Fibroblast of mammary gland (primary cell): ENCODE measurements around the gene XYLT1.
A peak's percentile ranks its signal among the peaks of the same experiment; 100 is the strongest.

Source experiments
- DNase-seq: peaks from one replicate; pipeline ENCODE4 v3.0.0-alpha.2; 2010; ENCODE audit warnings: low read depth
- H3K4me3 ChIP-seq: 2 replicates; pipeline ENCODE4 v1.5.1; 2011; ENCODE audit warnings: low read depth, mild to moderate bottlenecking, low read length, moderate library complexity; ENCODE audit not compliant: control insufficient read depth
- CTCF ChIP-seq: conservative IDR thresholded peaks from 2 replicates; pipeline ENCODE4 v1.5.1; 2011; ENCODE audit warnings: low read depth, low read length, inconsistent platforms; ENCODE audit not compliant: control insufficient read depth, insufficient read depth

Gene XYLT1

GRCh38 chr16:17101646-17102045 is 369.1 kb downstream of the XYLT1 start:
- DNase-seq, result peak; percentile 26

DNA sequence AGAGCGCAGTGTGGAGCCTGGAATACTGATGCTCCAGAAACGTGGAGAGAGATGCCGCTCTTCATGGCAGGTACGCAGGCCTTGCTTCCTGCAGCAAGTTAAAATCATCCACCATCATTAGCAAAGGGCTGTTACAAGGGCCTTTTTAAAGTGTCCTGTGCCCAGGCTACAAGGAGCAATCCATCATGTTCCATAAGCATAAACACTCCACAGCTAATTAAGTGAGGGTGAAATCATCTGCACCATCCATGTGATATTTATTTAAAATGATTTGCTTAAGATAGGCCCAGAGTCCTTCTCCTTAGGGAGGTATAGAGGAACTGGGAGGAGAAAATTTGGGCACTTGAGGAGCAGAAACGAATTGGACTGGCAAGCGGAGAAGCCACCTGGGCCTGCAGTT is 372.1 kb downstream of the XYLT1 start:
- H3K4me3 ChIP-seq, result no peak overlapping the region
- no peak for TF ChIP-seq CTCF
- no peak for DNase-seq

More at GRCh38 chr16:17101646-17102045, 369.1 kb downstream of the XYLT1 start:
- no peak overlapping the region for H3K4me3 ChIP-seq
- no peak for TF ChIP-seq CTCF

DNA sequence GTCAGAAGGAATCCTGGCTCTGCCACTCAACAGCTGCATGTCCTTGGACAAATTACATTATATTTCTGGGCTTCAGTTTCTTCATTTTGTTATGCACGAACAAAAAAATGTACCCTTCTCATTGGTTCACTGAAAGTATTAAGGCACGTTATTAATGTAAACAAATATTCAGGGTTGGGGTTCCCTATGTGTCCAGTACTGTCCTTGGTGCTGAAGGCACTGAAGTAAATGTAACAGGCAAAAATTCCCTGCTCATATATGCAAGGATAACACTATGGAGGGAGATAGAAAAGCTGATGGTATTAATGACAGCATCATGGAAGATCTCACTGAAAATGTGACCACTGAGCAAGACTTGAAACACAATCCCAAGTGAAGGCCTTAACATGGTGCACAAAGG is 386.6 kb downstream of the XYLT1 start:
- TF ChIP-seq CTCF, result no peak
- no peak overlapping the region for H3K4me3 ChIP-seq
- DNase-seq, result no peak

- H3K4me3 ChIP-seq, result no peak overlapping the region
- no peak for DNase-seq
- TF ChIP-seq CTCF, result no peak
Observed at GRCh38 chr16:17083628-17084027, 387.1 kb downstream of the XYLT1 start.

GRCh38 chr16:17082095-17082882 is 388.5 kb downstream of the XYLT1 start:
- no peak overlapping the region for H3K4me3 ChIP-seq
- DNase-seq, result no peak
- no peak for TF ChIP-seq CTCF

DNA sequence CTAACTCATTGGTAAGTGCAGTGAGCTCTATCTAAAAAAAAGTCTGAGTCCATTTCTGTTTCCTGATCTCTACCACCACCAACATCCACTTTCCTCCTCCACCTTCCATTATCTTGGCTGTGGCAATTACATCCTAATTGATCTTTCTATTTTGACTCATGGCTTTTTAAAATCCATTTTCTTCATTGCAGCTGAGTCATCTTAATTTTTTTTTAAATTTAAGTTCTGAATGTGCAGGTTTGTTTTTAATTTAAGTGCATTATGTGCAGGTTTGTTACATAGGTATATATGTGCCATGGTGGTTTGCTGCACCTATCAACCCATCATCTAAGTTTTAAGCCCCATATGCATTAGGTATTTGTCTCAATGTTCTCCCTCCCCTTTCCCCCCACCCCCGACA is 390.7 kb downstream of the XYLT1 start:
- H3K4me3 ChIP-seq, result no peak overlapping the region
- no peak for DNase-seq
- TF ChIP-seq CTCF, result no peak
